Measurements from ENCODE around the gene RALB.

The RALB gene

DNA sequence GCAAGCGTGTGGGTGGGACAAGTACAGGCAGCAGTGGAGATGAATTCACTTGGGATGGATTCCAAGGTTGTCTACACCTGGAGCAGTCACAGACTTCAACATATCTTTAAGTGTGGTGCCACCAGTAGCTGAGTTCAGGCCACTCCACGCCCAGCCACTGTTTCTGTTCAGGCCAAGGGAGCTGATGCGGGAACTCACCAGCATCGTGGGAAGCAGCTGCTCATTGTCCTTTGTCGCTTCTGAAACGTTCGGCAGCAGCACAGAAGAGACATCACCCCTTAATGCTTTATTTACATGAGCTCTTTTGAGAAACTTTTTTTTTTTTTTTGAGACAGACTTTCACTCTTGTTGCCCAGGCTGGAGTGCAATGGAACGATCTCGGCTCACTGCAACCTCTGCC is 73.4 kb downstream of the RALB start:
- TF ChIP-seq, protein P1, sequence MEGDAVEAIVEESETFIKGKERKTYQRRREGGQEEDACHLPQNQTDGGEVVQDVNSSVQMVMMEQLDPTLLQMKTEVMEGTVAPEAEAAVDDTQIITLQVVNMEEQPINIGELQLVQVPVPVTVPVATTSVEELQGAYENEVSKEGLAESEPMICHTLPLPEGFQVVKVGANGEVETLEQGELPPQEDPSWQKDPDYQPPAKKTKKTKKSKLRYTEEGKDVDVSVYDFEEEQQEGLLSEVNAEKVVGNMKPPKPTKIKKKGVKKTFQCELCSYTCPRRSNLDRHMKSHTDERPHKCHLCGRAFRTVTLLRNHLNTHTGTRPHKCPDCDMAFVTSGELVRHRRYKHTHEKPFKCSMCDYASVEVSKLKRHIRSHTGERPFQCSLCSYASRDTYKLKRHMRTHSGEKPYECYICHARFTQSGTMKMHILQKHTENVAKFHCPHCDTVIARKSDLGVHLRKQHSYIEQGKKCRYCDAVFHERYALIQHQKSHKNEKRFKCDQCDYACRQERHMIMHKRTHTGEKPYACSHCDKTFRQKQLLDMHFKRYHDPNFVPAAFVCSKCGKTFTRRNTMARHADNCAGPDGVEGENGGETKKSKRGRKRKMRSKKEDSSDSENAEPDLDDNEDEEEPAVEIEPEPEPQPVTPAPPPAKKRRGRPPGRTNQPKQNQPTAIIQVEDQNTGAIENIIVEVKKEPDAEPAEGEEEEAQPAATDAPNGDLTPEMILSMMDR (IDR thresholded peaks at IDR 0.05): no peak

DNA sequence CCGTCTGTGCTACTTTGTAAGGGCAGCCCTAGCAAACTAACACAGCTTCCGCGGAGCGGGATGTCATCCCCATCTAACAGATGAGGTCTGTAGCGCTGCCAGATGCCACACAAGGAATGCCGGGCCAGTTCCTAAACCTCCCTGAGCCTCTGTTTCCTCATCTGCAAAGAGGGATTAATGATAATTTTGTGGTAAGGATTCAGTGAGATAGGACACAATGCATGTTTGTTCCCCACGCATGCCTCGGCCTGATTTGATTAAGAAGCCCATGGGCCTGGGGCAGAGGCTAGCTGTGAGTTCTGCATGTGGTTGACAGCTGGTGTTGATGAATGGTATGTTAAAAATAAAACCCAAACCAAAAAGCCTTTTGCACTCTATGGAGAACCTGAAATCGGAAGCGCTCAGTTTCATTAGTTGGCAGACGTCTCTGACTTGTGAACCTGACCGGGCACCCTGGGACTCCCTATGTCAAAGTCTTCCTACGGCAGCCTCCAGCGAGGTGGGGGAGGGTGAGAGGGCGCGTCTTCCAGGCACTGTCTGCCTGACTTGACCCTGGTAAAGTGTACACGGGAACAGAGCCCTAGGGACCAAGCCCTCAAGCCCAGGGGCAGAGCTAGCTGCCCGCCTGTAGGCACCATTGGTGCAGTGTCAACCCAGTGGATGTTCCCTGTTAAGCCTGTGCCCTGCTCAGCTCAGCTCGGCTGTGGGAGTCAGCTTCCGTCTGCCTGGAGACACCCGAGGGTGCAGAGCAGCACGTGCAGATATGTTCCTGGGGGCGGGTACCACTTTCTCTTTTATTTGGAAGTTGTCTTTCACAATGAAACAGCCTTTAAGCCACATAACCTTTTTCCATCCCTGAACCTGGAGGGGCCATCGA is 78.5 kb downstream of the RALB start:
- TF ChIP-seq, protein P1 (IDR thresholded peaks at IDR 0.05): no peak

DNA sequence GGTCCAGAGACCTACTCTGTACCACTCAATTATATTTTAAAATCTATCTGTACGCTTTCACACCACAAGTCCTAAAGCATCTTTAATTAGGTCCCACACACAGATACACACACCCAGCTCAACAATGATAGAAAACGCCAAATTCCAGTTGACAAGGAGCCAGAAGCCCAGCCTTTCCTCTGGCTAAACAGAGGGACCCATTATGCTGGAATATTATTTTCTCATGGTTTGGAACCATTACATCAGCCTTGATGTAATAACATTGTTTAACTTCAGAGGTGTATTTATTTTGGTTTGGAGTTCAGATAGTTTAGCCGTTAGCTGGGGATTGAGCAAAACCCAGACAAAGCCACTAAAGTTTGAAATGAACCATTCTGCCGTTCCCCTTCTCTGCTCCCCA is 79.3 kb downstream of the RALB start:
- TF ChIP-seq, protein P1 (IDR thresholded peaks at IDR 0.05): no peak

DNA sequence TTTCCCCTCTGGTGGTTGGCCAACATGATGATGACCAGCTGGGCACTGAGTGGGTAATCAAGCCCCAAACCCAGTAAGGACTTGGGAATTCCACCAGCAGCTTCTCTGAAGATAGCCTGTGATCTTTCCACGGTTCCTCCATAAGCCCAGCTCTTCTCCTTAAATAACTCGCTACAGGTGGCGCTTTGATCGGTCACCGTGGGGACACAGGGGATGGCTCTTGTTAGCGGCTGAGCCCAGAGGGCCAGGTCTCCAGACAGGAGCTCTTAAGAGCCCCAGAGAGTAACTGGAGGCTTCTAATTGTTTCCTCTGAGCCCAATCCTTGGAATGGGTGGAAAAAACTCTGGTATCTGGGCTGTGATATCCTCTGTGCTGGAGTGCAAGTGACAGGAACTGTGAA is 79.7 kb downstream of the RALB start:
- TF ChIP-seq, protein P1 (IDR thresholded peaks at IDR 0.05): no peak

DNA sequence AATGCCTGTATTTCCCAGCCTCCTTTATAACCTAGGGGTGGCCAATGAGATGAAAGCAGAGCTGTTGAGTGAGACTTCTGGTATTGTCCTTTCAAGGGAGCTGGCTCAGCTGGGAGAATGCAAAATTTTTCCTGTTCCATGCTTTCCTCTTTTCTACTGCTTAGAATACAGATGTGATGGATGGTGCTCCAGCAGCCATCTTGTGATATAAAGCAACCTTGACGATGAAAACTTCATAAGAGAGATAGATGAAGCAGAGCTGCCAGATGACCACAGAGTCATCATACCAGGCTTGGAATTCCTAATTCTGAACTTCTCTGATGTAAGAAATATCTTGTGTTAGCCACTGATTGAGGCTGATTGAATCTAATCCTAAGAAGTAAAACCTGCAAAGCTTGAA is 81.4 kb downstream of the RALB start:
- TF ChIP-seq, protein P1 (IDR thresholded peaks at IDR 0.05): no peak

DNA sequence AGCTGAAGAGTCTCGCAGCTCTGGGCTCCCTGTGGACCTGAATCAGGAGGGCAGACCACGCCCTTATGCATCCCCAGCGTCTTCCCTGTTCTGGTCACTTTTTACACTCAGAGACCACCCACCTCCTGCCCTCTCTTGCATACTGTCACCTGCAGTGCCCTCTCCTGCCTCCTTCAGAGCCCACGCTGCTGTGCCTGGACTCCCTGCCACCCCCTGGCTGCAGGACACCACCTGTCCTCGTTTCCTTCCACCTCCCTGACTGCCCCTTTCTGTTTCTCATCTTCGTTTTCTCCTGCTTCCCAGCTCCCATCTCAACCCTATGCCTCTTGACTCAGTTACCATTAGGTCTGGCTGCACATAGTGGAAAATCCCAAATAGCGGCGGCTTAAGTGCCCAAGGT is 84.1 kb downstream of the RALB start:
- TF ChIP-seq, protein P1 (IDR thresholded peaks at IDR 0.05): no peak

DNA sequence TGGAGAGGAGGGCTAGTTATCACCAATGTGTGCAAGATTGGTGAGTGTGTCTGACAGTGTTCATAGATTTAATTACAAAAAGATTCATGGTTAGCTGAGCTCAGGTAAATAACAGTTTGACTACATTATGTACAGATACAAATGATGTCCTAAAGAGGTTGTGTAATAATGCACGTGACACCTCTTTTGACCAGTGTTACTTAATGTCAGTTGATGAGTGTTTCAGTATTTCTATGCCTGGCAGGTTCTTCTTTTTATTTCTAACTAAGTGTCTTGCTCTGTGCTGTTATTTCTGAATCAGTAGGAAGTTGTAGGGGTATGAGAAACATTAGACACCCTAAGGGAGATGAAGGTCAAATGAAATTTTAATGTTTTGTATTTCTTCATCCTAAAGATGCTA is 85.4 kb downstream of the RALB start:
- TF ChIP-seq, protein P1 (IDR thresholded peaks at IDR 0.05): no peak

Data from LNCAP (cell line).